Activated CD4-positive, alpha-beta T cell treated with anti-CD3 and anti-CD28 coated beads, Interleukin-2, amount 10 ng/mL, durations not matched to agents 7 days and 5 days (primary cell): ENCODE measurements around the gene AHCYL2. TPM values are rescaled to one million over a fixed set of nuclear protein-coding genes. Genes with fewer than 3 reads are reported as not detected.
"Not testable (repeated sequence)": the region's sequence is repeated elsewhere in the genome, so short reads cannot be mapped to it uniquely, and the experiment has no call there.

Experiments used
- CTCF ChIA-PET: fragments of 350-600 bp; sonication (Branson Sonifier 250); formaldehyde crosslinking; loops from one replicate; lab custom pipeline; 2021; ENCODE audit warnings: antibody characterized with exemption; lab: Charles Lee
- POLR2A ChIA-PET: fragments of 350-600 bp; sonication (Branson Sonifier 250); formaldehyde crosslinking; loops from one replicate; lab custom pipeline; 2021; ENCODE audit warnings: antibody characterized with exemption; lab: Charles Lee
- DNase-seq: peaks from one replicate; pipeline ENCODE4 v3.0.0-alpha.2; 2020
- H3K27ac Mint-ChIP-seq: one replicate; pipeline ENCODE4 v1.8.0; 2021; ENCODE audit warnings: mild to moderate bottlenecking, moderate library complexity, mixed read lengths
- H3K27me3 Mint-ChIP-seq: one replicate; pipeline ENCODE4 v1.8.0; 2021; ENCODE audit warnings: mixed read lengths
- H3K36me3 Mint-ChIP-seq: one replicate; pipeline ENCODE4 v1.8.0; 2021; ENCODE audit warnings: low read depth, mixed read lengths
- H3K4me1 Mint-ChIP-seq: one replicate; pipeline ENCODE4 v1.8.0; 2021; ENCODE audit warnings: mixed read lengths
- H3K4me3 Mint-ChIP-seq: one replicate; pipeline ENCODE4 v1.8.0; 2021; ENCODE audit warnings: mild to moderate bottlenecking, moderate library complexity, mixed read lengths
- H3K9me3 Mint-ChIP-seq: one replicate; pipeline ENCODE4 v1.8.0; 2021; ENCODE audit warnings: mixed read lengths
- total RNA-seq, 2 experiments: library from RNA; stranded (reverse); gene quantifications; one replicate each; pipeline ENCODE4 v1.2.3, GENCODE V29; 2021

The AHCYL2 gene
- total RNA-seq, 2 experiments from 2014 or later, result 9.7 to 11.4 TPM

- H3K27me3 Mint-ChIP-seq, result no peaks in the 10 kb centered on the region
- peaks cover 5% of the 10 kb centered on the region for H3K4me1 Mint-ChIP-seq
- H3K4me3 Mint-ChIP-seq, result no peak overlapping the region
- H3K9me3 Mint-ChIP-seq, result no peaks in the 10 kb centered on the region
- ChIA-PET POLR2A (no interaction called here), CTCF (interaction anchor here (0.6 to 1.6 kb wide), 3 partner anchors 17 to 125 kb away, joined by 3 to 6 read pairs (median 3); no protein-coding TSS in a partner anchor)
- DNase-seq, result no peak
- no peak overlapping the region for H3K27ac Mint-ChIP-seq
- peaks cover 11% of the 10 kb centered on the region for H3K36me3 Mint-ChIP-seq
Measured at GRCh38 chr7:129468547-129468946, 243.7 kb downstream of the AHCYL2 start.

GRCh38 chr7:129469930-129470329 lies 245.1 kb downstream of the AHCYL2 start:
- ChIA-PET POLR2A (no interaction called here), CTCF (interaction anchor here (0.8 to 1.6 kb wide), 5 partner anchors 31 to 250 kb away, joined by 3 to 6 read pairs (median 3); partner anchors contain the start of gene NRF1)
- no peak for DNase-seq
- H3K4me3 Mint-ChIP-seq, result no peak overlapping the region
- peaks cover 9% of the 10 kb centered on the region for H3K36me3 Mint-ChIP-seq
- peaks cover 5% of the 10 kb centered on the region for H3K4me1 Mint-ChIP-seq
- peaks cover under 1% of the 10 kb centered on the region for H3K9me3 Mint-ChIP-seq
- H3K27ac Mint-ChIP-seq, result no peak overlapping the region
- no peaks in the 10 kb centered on the region for H3K27me3 Mint-ChIP-seq

DNA sequence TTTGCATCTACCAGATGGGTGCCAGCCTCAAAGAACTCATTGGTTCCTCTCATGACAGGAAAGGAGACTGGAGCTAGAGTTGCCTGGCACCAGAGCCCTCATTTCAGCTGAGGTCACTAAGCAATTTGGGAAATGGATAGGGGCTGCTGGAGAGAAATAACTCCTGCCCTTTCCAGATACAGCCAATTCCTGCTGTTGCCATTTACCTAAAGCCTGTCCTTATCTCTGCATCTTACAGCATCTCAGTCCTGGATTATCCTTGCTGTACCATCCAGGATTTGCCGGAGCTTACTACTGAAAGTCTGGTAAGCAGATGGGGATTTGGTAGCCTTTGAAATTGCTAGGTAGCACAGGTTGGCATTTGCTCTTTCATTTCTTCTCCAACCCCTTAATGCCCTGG lies 245.6 kb downstream of the AHCYL2 start:
- Mint-ChIP-seq H3K4me1 (peaks cover 5% of the 10 kb centered on the region), H3K27ac (no peak overlapping the region), H3K36me3 (peaks cover 8% of the 10 kb centered on the region), H3K9me3 (peaks cover 2% of the 10 kb centered on the region), H3K27me3 (no peaks in the 10 kb centered on the region), H3K4me3 (no peak overlapping the region)
- CTCF ChIA-PET, result interaction anchor here (0.6 to 2.0 kb wide), 7 partner anchors 15 to 331 kb away, joined by 3 to 6 read pairs (median 3); partner anchors contain the start of gene NRF1
- POLR2A ChIA-PET, result no interaction called here
- DNase-seq, result no peak

- POLR2A ChIA-PET, result no interaction called here
Measured at GRCh38 chr7:129471402-129471827, 246.6 kb downstream of the AHCYL2 start.

DNA sequence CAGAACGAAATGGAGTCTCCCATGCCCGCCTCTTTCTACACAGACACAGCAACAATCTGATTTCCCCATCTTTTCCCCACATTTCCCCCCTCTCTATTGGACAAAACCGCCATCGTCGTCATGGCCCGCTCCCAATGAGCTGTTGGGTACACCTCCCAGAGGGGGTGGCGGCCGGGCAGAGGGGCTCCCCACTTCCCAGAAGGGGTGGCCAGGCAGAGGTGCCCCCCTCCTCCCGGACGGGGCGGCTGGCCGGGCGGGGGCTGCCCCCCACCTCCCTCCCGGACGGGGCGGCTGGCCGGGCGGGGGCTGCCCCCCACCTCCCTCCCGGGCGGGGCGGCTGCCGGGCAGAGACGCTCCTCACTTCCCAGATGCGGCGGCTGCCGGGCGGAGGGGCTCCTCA lies 251.1 kb downstream of the AHCYL2 start:
- H3K4me3 Mint-ChIP-seq, POLR2A ChIA-PET, H3K9me3 Mint-ChIP-seq, CTCF ChIA-PET, H3K27ac Mint-ChIP-seq, H3K4me1 Mint-ChIP-seq, DNase-seq, H3K27me3 Mint-ChIP-seq: not testable (repeated sequence)
- peaks cover 11% of the 10 kb centered on the region for H3K36me3 Mint-ChIP-seq

More at GRCh38 chr7:129471402-129471827, 246.6 kb downstream of the AHCYL2 start:
- Mint-ChIP-seq H3K27me3 (no peaks in the 10 kb centered on the region), H3K4me1 (peaks cover 5% of the 10 kb centered on the region), H3K4me3 (no peak overlapping the region), H3K9me3 (peaks cover 2% of the 10 kb centered on the region), H3K36me3 (peaks cover 12% of the 10 kb centered on the region), H3K27ac (no peak overlapping the region)
- CTCF ChIA-PET, result interaction anchor here (0.6 to 3.6 kb wide), 11 partner anchors 9 to 253 kb away, joined by 3 to 27 read pairs (median 4); partner anchors contain the start of gene NRF1
- DNase-seq, result no peak

DNA sequence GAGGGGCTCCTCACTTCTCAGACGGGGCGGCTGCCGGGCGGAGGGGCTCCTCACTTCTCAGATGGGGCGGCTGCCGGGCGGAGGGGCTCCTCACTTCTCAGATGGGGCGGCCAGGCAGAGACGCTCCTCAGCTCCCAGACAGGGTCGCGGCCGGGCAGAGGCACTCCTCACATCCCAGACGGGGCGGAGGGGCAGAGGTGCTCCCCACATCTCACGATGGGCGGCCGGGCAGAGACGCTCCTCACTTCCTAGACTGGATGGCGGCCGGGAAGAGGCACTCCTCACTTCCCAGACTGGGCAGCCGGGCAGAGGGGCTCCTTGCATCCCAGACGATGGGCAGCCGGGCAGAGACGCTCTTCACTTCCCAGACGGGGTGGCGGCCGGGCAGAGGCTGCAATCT lies 251.6 kb downstream of the AHCYL2 start:
- CTCF ChIA-PET, H3K4me3 Mint-ChIP-seq, DNase-seq, H3K4me1 Mint-ChIP-seq, POLR2A ChIA-PET, H3K27ac Mint-ChIP-seq, H3K9me3 Mint-ChIP-seq, H3K27me3 Mint-ChIP-seq: not testable (repeated sequence)
- peaks cover 13% of the 10 kb centered on the region for H3K36me3 Mint-ChIP-seq

Other genes starting within 250 kb of the AHCYL2 start
- gene TNPO3, start 169.9 kb upstream of the AHCYL2 start, total RNA-seq, result 10 to 100 TPM; 44.3 to 48.1 TPM
- gene TSPAN33, start 80.3 kb upstream of the AHCYL2 start, total RNA-seq, result 1 to 10 TPM; 2.8 to 3.0 TPM
- not detected for gene SMO, start 36.4 kb upstream of the AHCYL2 start, total RNA-seq
- gene STRIP2, start 209.4 kb downstream of the AHCYL2 start, total RNA-seq, result 10 to 100 TPM; 10.7 to 12.1 TPM